Skin of body (tissue), 2 donors: ENCODE results near the gene ITPRID1. TPM values are rescaled to one million over a fixed set of nuclear protein-coding genes. Genes with fewer than 3 reads are reported as not detected.
A peak's percentile ranks its signal among the peaks of the same experiment; 100 is the strongest.

ENCODE experiments used
- DNase-seq: peaks from one replicate; lab custom pipeline; 2025; lab: John Stamatoyannopoulos, UW
- total RNA-seq: library from RNA; depleted of rRNA; stranded (reverse); fragments of >200 nt; gene quantifications from one replicate; pipeline ENCODE4 v1.2.3, GENCODE V29; 2014

ITPRID1 gene
- total RNA-seq, 1 donor from 2014 or later = 1.8 TPM

DNA sequence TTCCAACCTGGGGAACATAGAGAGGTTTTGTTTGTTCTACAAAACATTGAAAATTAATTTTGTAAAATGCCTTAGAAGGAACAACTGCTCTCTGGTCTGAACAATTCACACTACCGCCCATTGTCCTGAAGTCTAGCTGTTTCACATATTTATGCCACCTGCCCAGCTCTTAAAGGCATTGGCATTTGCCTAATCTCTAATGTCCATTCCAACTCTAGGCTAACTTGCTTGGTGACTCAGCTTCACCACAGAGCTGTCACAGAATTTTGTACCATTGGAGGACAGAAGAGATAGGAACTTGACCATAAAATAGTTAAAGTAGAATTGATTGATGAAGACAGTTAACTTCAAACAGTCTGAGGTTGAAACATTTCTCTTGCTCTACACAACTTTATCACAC lies 119.6 kb downstream of the ITPRID1 start:
- DNase-seq = no peak

GRCh38 chr7:31633894-31634494 lies 120.1 kb downstream of the ITPRID1 start:
- DNase-seq = peak; percentile 38

DNA sequence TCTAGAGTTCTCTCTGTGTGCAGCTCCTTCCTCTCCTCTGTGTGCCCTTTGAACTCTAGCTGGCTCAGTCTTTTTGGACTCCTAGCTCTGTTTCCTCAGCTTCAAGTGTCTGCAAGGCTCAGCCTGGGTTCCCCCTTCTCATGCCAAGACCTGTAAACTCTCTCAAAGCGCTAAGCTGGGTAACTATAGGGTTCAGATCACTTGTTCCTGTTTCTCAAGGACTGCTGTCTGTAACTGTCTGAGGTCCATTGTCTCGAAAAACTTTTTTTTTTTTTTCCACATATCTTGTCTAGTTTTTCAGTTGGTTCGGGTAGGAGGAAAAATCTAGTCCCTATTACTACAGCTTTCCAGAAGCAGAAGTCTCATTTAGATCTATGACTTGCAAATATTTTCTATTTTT lies 126.5 kb downstream of the ITPRID1 start:
- DNase-seq = no peak

DNA sequence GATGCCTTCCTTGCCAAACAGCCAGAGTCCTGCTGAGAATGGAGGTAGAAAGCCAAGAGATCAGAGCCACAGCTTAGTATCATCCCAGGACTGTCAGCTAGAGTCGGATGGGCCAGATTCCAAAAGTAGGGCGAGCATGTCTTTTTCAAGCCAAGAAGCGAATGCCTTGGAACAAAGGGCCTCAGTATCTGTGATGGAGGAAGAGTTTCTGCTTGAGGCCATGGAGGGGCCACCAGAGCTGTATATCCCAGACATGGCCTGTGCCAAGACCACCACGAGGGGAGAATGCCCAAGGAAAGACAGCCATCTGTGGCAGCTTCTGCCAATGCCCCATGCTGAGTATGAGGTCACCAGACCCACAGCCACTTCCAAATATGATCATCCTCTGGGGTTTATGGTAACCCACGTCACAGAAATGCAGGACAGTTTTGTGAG lies 128.8 kb downstream of the ITPRID1 start:
- no peak for DNase-seq

GRCh38 chr7:31646942-31647341 lies 133.1 kb downstream of the ITPRID1 start:
- DNase-seq = no peak

- no peak for DNase-seq
These were observed 133.6 kb downstream of the ITPRID1 start for GRCh38 chr7:31647511-31647910.

DNA sequence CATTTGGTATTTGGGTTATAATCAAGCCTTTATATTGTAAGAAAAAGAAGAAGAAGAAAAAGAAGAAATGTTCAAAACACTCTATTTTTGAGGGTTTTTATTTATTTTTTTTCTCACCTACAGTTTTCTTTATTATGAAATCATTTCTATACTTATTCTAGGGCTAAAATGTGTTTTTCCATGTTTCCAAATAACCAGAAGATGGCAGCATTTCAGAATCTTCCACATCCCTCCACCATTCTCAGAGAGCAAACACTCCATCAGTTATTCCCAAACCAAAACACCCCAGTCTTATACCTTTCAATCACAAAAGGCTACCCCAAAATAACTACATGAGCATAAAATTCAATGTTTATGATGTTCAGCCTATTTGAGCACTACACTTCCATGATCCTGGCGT lies 134.4 kb downstream of the ITPRID1 start:
- no peak for DNase-seq

GRCh38 chr7:31648880-31649279 lies 135.0 kb downstream of the ITPRID1 start:
- no peak for DNase-seq

GRCh38 chr7:31651234-31652062 lies 137.6 kb downstream of the ITPRID1 start:
- no peak for DNase-seq

- DNase-seq = no peak
These were observed 138.1 kb downstream of the ITPRID1 start for GRCh38 chr7:31652063-31652326.

DNA sequence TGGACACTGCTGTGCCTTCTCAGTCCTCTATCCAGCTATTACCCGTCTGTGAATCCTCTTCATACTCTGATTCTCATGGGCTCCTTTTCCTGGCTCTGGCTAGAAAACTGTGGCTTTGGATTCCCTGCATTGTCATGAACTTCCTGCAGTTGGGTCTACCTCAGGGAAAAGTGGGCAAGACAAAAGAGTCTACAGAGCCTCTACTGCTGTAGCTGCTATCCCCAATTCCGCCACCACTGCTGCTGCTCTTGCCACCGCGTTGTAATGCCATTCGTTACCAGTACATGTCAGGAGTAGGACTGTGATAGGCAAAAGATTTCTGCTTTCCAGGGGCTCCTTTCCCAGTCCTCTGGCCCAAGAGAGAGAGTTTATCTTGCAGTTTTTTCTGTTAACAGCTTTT lies 149.2 kb downstream of the ITPRID1 start:
- DNase-seq = no peak

DNA sequence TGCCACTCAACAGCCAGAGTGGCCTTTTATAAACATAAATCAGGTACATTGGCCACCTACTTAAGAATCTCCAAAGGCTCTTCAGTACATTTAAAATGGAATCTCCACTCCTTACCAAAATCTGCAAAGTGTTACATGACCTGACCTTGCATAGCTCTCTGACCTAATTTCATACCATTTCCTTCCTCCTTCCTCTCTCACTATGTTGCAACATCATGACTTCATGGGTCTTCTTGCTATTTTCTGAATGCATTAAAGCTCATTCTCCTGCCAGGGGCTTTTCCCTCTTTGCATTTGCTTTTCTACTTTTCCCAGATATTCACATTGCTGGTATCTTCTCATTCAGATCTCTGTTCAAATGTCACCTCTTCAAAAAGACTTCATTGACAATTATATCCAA lies 151.0 kb downstream of the ITPRID1 start:
- DNase-seq = no peak

DNA sequence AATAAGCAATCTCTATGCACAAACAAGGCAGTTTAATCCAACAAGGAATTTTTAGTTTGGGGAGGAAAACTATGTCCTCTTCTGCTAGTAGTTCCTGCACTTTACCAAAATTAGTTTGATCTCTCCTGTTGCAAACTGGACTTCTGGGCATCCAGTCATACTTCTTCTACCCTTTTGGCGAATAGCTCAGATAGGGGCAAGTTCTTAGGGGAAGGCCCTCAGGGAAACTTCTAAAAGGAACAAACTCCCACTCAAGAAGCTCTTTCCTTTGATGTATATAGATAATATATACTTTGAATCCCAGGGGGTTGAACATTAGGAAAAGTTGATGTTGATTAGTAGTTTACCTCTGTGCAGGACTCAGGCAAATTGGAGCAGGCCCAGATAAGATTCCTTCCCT lies 151.7 kb downstream of the ITPRID1 start:
- DNase-seq = no peak

DNA sequence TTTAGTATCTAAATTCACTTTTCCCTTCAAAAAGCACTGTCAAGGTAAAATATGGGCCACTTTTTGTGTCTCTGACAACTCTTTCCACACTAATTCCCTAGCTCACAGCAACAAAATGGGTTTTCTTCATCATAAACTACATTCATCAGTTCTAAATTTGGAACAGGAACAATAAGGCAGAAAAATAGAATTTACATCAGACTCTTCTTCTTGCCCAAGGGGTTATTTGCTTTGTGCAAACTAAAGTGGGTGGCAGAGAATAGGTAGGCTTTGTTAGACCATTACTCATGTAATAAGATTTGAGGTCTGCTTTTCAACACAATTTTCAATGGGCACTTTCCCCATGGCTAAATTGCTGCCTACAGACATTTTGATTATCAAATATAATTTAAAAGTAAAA lies 155.6 kb downstream of the ITPRID1 start:
- no peak for DNase-seq

GRCh38 chr7:31679574-31680305 lies 165.8 kb downstream of the ITPRID1 start:
- DNase-seq = no peak

GRCh38 chr7:31683445-31684225 lies 169.7 kb downstream of the ITPRID1 start:
- no peak for DNase-seq

- no peak for DNase-seq
These were observed 173.3 kb downstream of the ITPRID1 start, which contains the start of gene PPP1R17 for GRCh38 chr7:31687024-31687748. Gene PPP1R17, plus strand, starts transcription at chr7:31687215. Its CDS starts 5,227 bp downstream, at chr7:31692442.

- DNase-seq = no peak
These were observed 174.5 kb downstream of the ITPRID1 start for GRCh38 chr7:31688372-31688771.

DNA sequence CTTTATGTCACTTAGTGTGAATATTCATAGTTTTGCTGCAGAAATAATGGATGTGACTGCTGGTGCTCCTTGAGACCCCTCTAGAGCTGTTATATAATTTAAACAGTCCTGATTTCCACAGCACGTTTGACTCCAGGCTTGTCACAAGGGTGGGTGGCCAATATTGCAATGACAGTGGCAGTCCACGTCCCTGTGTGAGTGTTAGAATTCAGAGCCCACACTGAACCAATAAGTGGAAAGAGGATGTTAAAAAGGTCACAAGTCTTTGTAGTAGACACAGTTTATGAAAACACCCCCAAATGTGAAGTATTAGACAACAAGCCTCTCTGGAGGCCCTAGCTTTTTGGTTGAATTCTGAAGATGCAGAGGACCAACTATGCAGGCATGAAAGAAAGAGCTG lies 175.1 kb downstream of the ITPRID1 start:
- DNase-seq = no peak

DNA sequence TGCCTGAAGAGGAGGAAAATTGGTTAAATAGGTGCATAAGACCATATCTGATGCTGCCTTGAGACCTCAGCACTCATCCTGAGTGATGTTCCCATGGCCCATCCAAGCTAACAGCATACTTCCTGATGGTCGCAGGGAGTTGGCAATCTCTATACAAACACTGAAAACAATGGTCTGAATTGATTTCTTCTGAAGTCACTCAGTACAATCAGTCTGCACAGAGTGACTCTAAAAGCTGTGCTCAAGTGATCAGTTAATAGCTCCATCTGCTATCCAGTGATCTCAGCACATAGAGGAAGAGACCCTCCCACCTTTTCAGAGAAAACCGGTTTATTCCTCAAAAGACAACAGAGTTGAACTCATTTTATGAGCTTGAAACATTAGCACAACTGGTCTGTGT lies 177.0 kb downstream of the ITPRID1 start:
- no peak for DNase-seq

- DNase-seq = no peak
These were observed 178.6 kb downstream of the ITPRID1 start for GRCh38 chr7:31692451-31692850.
